G401.6 (cell line): Measurements from ENCODE around the gene UBE2O.

Experiments
- FAIRE-seq: peaks from 2 replicates; lab custom pipeline; 2012; peaks lifted over from hg19 to GRCh38; lab: Jason Lieb, UNC

UBE2O gene

DNA sequence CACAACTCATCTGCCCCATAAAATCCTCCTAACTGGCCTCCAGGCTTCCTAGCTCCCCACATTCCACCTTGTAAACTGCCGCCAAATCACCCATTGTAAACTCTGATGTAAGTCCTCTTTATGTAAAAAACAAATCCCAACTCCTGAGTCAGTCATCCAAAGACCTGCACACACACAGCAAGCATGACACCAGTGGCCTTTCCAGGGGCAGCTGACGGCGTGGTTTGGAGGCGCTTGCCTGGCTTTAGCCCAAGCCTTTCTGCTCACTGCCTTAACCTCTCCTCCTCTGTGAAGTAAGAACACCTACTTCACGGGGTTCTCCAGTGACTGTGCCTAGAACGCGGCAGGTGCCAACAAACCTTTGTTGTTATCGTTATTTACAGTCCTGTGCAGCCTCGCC lies 14.0 kb downstream of the UBE2O start:
- FAIRE-seq: no peak

DNA sequence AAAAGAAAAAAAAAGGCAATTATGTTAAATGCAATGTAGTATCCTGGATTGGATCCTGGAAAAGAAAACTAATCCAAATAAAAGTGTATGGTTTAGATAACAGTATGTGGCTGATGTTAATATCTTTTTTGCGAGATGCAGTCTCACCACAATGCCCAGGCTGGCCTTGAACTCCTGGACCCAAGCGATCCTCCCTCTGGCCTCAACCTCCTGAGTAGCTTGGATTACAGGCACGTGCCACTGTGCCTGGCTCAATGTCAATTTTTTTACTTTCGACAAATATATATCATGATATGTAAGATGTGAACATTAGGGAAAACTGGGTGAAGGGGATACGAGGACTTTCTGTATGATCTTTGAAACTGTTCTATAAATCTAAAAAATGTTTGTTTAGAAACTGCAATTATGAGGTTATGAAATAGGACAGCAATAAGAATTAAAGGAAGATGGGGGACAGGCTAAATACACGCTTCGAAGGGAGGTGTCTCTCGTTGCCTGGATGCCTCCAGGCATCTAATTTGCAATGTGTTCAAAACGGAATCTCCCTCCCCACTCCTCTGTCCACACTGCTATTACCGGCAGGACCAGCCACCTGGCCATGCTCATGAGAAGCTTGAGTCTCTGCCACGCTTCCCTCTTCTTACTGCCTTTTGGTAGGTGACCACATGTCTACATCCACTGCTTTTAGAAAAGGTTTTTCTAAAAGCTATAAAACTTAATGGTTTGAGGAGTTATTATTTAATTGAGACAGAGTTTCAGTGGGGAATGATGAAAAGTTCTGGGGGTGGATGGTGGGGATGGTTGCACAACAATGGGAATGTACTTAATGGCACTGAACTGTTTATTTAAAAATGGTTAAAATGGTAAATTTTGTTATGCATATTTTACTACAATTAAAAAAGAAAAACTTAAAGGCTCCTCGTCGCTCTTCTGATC lies 15.2 kb downstream of the UBE2O start:
- FAIRE-seq: no peak

DNA sequence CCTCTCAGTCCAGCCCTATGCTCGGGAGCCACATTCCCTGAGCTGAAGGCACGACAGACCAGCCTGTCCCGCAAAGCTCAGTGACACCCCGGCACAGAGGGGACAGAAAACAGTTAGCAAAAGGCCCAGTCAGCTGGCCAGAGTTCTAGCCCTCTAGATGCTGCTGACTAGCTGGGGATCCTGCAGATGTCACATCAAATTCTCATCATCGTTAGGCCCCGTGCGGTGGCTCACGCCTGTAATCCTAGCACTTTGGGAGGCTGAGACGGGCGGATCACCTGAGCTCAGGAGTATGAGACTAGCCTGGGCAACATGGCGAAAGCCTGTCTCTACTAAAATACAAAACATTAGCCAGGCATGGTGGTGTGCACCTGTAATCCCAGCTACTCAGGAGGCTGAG lies 17.2 kb downstream of the UBE2O start:
- no peak for FAIRE-seq

DNA sequence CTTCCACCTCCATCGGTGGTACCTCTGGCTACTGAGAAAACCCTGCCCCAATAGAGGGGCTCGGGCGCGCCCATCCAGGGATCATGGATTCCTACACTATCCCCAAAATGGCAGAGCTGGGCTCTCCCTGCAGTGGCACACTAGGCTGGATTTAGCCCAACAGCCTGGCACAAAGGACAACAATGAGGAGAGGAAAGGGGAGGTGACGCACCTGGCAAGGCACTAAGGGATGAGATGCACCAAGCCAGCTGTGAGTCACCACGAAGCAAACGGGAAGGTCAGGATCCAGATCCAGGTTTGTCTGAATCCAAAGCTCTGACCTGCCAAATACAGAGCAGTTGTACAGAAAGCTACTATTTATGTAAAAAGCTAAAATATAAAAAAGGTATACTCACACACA lies 18.1 kb downstream of the UBE2O start:
- FAIRE-seq: no peak

DNA sequence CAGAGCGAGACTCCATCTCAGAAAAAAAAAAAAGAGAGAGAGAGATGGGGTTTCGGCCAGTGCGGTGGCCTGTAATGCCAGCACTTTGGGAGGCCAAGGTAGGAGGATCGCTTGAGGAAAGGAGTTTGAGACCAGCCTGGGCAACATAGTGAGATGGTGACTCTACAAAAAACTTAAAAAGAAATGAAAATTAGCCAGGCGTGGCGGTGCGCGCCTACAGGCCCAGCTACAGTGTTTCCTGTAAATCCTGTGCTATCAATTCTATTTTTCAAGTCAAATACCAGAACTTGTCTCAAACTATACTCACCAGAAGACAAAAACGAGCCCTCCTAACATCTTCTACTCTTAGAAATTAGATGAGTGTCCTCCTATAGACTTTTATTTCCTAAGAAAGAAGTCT lies 19.3 kb downstream of the UBE2O start:
- no peak for FAIRE-seq

DNA sequence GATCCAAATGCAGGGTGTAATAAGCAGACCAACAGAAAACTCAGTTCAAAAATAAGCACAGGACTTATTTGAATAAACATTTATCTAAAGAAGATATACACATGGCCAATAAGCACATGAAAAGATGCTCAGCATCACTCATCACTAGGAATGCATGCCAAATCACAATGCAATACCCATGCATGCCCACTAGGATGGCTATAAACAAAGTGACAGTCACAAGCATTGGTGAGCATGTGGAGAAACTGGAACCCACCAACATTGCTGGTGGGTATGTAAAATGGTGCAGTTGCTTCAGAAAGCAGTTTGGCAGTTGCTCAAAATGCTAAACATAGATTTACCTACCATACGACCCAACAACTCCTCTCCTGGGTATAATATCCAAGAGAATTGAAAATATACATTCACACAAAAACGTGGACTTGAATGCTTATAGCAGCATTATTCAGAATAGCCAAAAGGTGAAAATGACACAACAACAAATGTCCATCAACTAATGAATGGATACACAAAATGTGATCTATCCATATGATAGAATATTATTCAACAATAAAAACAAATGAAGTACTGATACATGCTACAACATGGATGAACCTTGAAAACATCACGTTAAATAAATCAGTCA lies 20.1 kb downstream of the UBE2O start:
- no peak for FAIRE-seq

DNA sequence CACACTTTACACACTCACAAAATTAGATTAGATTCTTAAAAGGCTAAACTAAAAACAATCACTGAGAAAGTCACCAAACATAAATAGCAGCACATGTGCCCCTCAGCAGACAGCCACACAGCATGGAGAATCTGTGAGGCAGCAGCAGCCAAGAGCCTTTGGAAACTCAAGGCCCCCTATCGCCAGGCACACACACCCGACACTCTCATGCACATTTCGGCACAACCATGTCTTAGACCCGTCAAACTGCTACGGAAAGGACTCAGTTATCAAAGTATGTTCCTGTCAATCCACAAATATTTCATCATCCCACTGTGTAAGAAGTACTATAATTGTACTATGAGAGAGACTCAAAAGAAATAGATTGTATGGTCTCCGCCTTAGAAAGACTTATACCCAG lies 20.9 kb downstream of the UBE2O start:
- no peak for FAIRE-seq

DNA sequence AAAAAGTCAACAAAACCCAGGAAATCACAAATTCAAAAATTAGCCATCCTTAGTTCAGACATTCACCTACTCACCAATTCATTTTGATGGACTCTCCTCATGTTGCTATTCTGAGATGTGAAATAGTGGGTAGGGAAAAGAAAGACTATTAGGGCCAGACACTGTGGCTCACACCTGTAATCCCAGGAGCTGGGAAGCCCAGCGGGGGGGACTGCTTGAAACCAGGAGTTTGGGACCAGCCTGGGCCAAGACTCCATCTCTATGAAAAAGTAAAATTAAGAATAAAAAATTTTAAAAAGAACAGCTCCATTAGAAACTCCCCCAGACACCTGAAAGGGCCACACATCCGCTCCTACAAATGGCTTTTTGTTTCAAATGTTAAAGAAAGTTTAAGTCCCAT lies 21.4 kb downstream of the UBE2O start:
- no peak for FAIRE-seq

DNA sequence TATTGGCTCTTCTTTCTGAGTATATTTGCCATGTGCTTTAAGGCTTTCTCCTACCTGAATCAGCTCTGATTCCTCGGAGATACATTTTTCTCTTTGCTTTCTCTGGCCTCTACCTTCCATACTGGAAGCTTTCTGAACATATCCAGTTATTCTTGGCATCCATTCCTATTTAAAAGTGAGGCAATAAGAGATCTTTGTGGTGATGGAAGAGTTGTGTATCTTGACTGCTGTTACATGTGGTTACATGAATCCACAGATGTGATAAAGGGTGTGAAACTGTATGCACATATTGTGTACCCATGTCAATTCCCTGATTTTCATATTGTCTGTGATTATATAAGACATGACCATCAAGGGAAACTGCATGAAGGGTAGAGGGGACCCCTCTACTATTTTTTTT lies 24.4 kb downstream of the UBE2O start:
- no peak for FAIRE-seq

DNA sequence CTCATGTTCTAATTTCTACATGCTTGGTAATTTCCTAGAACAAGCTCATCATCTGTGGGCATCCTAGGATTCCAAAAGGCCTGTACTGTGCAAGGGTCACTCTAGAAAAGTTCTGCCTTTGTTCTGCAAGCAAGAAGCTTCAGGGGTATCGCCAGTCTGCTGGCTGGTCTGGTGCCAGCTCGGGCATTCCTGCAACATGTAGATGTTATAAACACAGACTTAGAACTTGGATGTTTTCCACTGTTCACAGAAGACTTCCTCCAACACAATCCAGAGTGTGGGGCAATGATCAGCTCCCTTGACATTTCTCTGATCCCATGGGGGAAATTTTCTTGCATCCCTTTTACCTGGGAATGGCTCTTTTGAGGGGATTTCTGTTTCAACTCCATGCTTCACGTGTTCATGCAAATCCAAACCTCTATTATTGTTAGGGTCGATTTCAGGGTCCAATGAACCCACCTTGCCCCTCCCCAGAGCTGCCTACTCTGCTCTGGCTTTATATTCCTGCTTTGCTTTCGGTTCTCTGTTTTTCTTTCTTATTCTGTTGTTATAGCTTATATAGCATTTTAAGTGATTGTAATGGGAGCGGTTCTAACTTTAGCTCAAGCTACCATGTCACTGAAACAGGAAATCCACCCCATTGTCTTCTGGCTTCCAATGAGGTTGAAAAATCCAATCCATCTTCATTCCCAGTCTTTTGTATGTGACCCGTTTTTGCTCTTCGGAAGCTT lies 25.3 kb downstream of the UBE2O start:
- no peak for FAIRE-seq

DNA sequence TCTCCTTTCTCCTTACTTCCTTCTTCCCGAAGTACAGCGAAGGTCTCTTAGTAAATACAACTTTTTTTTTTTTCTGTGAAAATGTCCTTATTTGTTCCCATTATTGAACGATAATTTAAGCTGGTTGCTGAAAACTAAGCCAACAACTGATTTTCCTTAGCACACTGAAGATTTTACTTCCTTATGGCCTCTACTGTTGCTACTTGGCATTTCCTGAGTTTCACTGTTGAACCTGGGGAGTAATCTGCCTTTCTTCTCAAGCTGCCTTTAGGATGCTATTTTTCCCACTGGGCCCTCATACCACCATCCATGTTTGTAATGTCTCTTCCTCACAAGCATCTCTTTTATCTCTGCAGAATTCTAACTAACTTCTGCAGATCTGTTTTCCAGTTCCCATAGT lies 26.1 kb downstream of the UBE2O start:
- FAIRE-seq: no peak

DNA sequence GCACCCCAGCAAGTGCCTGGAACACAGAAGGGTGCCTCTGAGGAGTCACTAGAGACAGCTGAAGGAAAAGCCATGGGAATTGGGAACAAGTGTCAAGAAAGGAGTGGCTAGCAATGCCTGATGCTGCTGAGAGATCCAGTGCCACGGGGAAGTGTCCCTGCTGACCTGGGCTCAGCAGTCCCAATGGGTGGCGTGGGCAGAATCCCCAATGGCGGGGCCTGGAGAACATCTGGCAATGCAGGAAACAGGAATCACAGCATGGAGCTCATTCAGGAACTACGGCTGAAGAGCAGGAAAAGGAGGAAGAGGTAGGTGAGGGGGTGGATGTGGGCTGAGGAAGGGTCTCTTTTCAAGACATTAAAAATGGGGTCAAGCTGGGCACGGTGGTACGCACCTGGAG lies 30.1 kb downstream of the UBE2O start:
- no peak for FAIRE-seq

DNA sequence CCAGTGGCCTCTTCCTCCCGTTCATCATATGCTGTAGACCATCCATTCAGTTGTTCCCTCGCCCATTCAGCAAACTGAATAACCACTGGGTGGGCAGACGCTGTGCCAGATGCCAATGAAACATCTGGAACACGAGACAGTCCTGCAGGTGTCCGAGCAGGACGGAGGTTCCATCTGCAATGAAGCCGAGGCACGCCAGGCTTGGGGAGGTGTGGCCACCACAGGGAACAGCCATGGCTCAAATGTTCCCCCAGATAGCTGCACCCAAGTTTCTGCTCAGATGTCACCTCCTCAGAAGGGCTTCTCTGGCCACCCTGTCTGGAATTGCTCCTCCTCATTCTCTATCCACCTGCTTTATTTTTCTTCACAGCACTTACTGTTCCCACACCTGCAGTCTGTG lies 30.5 kb downstream of the UBE2O start:
- FAIRE-seq: no peak

DNA sequence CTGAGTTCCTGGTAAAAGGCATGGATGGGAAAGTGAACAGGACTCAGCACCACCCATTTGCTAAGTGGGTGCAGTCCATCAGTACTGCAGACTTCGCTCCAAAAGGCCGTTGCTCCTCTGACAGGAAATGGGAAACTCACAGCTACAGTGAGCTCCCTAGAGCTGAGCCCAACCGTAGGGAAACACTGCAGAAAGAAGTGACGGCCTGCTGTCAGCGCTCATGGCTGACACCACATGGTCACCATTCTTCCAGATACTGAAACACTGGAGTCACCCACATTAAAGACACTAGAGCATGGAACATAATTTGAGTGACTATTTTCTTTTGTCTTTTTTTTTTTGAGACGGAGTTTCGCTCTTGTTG lies 31.9 kb downstream of the UBE2O start:
- FAIRE-seq: no peak

DNA sequence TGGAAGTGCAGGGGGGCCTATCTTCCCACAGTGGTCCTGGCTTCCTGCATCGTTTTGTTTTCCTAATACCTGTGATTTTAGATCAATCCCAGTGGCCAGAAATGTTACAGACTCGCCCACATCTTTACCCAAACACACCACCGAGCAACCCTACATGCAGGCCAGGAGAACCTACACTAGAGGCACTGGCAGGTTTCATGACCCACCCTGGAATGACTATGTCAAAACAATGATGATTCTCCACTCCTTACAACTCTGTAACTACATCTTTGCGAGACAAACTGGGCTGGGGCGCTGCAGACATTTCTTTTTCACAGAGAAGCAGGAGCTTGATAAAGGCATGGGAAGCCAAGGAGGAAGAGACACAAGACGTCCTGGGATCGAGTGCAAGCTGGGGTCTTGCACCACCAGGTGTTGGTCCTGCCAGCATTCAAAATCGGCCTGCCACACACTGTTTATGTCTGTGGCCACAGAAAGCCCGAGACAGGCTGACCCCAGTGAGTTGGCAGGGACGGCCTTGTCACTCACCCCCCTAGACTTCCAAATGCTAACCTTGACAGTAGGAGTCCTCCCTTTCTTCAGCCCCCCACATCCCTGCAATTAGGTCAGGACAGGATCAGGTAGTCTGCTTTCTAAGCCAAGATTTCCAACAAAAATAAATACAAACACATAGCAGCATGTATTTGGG lies 32.5 kb downstream of the UBE2O start:
- no peak for FAIRE-seq

DNA sequence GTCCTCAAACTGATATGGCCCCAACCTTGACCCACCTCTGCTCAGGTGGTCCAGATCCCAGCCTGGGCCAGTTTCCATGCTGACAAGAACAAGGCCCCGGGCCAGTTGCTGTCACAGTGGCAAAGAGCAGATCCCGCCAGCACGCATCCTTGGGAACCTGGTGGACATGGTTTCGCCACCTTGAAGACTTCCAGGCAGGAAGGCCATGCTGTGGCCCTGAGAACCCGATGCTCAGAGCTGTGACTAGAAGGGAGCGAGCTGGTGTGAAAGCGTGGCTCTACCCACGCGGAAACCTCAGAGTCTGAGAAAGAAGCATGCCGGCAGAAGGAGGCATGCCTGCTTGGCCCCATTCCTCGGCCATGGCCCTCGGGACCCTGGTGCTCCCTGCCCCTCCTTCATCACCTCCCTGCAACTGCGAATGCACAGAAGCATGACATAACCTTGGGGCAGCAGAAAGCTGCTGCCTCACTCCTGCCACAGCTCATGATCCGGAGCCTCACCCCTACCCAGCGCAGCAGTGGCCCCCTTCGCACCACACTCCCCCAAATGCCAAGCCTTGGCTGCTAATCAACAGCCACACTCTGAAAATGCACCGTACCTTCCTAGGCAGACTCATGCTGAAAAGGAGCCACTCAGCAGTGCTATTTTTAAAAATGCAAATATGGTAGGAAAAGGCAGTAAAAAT lies 33.2 kb downstream of the UBE2O start:
- FAIRE-seq: no peak

DNA sequence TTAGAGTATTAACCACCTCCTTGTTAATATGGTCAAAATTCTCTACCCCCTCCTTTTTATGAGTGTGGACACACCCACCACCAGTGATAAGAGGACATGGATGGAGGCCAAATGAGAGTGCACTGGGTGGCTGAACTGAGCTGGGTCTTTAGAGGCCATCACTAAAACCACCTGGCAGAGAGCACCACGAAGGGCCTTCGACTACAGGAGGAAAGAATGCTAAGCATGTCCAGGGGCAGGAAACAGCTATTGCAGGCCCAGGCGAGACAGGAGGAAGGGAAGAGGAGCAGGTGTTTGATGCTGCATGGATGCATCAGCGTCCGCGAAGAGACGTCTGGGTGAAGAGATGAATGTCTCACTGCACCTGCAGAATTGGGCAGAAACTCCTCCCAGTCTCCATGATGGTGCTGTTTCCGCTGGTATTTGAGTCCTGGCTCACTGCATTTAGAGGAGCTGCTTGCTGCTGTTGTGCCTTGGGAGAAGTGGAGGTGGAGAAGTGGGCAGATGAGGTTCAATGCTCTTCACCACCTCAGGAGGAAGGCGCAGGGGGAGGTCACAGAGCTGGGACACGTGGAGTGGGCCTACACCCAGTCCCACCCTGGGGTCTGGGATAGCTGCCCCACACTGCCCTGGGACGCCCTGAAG lies 35.3 kb downstream of the UBE2O start:
- FAIRE-seq: no peak

DNA sequence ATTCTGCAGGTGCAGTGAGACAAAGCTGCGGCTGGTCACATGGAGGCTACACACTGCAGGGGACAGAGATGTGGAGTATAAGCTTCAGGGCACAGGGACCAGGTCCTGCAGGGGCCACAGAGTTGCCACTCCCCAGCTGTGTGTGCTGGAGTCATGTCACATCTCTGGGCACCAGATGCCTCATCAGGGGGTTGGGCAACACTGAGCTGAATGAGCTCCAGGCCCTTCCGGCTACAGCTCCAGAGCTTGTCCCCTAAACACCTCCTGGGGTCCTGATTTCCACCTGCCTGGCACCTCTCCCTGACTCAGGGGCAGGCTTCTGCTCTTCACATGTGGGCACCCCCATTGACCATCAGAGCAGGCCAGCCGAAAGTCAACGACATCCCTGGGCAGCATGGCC lies 36.1 kb downstream of the UBE2O start:
- FAIRE-seq: no peak

DNA sequence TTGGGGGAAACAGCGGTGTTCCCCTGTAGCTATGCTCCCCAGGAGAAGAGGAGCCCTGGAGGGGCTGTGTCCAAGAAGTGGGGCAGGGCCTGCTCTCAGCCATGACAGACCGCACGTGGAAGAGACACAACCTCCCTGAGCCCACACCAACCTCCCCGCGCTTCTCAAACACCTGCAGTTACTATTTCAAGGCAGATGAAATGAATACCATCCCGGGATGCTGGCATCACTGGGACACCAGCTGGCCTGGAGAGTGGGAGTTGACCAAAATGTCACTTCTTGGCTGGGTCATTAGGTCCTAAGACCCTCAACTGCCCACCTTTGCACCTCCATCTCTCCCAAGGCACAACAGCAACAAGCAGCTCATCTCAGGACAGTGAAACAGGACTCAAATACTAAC lies 36.5 kb downstream of the UBE2O start:
- FAIRE-seq: no peak

DNA sequence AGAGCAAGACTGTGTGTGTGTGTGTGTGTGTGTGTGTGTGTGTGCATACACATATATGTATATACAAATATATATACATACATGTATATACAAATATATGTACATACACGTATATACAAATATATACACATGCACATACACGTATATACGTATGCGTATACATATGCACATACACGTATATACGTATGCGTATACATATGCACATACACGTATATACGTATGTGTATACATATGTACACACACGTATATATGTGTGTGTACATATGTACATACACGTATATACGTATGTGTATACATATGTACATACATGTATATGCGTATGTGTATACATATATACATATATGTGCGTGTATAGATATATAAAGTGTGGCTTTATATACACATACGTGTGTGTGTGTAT lies 37.2 kb downstream of the UBE2O start:
- no peak for FAIRE-seq
